Left lung (tissue), 10 donors: ENCODE measurements around the gene CD209. TPM values are rescaled to one million over a fixed set of nuclear protein-coding genes. Genes with fewer than 3 reads are reported as not detected.

Source experiments
- ATAC-seq: fragments of 200-7000 bp; cut with Tn5 transposase; one replicate; pipeline ENCODE4 v1.9.1; 2020; ENCODE audit warnings: moderate library complexity
- DNase-seq, 4 donors: peaks; one replicate each; pipeline ENCODE4 v3.0.0-alpha.2; 2013 to 2020
- H3K27ac ChIP-seq, 2 donors: fragments of 200-600 bp; sonication (generic) in 1 of 2; one replicate each; pipeline versions ENCODE4 v1.5.0 to v1.8.0; 2020 to 2021
- H3K27me3 ChIP-seq, 2 donors: fragments of 200-600 bp; sonication (generic) in 1 of 2; one replicate each; pipeline versions ENCODE4 v1.5.0 to v1.8.0; 2020 to 2021
- H3K36me3 ChIP-seq, 2 donors: fragments of 200-600 bp; sonication (generic) in 1 of 2; one replicate each; pipeline versions ENCODE4 v1.5.0 to v1.8.0; 2020 to 2021
- H3K4me1 ChIP-seq, 2 donors: fragments of 200-600 bp; one replicate each; pipeline ENCODE4 v1.8.0; 2021
- H3K4me3 ChIP-seq, 2 donors: fragments of 200-600 bp; sonication (generic) in 1 of 2; one replicate each; pipeline versions ENCODE4 v1.5.0 to v1.8.0; 2020 to 2021; ENCODE audit warnings: mild to moderate bottlenecking in 1 of 2
- H3K9me3 ChIP-seq, 2 donors: fragments of 200-600 bp; sonication (generic) in 1 of 2; one replicate each; pipeline versions ENCODE4 v1.5.0 to v1.8.0; 2020 to 2021
- CTCF ChIP-seq, 2 donors: fragments of 200-600 bp; sonication (generic) in 1 of 2; IDR thresholded peaks; one replicate each; pipeline versions ENCODE4 v1.5.0 to v1.8.0; 2021; ENCODE audit warnings: antibody characterized with exemption in 2 of 2
- intact Hi-C, 2 donors: fragments of 100-400 bp; cut with DNase I; formaldehyde crosslinking; loops; one replicate each; pipeline versions ENCODE4 v1.11.2 to v1.14.2; 2022
- polyA plus RNA-seq, 6 donors: library from polyadenylated mRNA; unstranded; fragments of 120-200 nt; gene quantifications; one replicate each; pipeline ENCODE4 v1.2.1, GENCODE V29; 2013; ENCODE audit not compliant: insufficient read length in 6 of 6
- total RNA-seq, 2 donors: library from RNA; stranded (reverse); fragmentation: NEBNext Ultra II Directional; extraction: Animal tissue kit (Norgen Biotek cat#: 25700); gene quantifications; one replicate each; pipeline ENCODE4 v1.2.1, GENCODE V29; 2021
- donor health status: DM: no; HTN: yes; CAD: no.
- donor health status: DM: no; HTN: no; CAD: no.

The CD209 gene
- total and polyA plus RNA-seq, 8 donors = 2.9 to 10.6 (median 3.2) TPM

GRCh38 chr19:7730286-7731217, 16.8 kb downstream of the CD209 start:
- H3K9me3 ChIP-seq = no peaks in the 10 kb centered on the region

GRCh38 chr19:7729831-7730285, 17.5 kb downstream of the CD209 start:
- ATAC-seq = no peak
- Histone ChIP-seq H3K4me3 (peak overlapping the region in 1 of 2 donors; percentile 18), H3K27me3 (peaks cover 28 to 53% of the 10 kb centered on the region in 2 donors), H3K4me1 (peaks cover 0 to 38% of the 10 kb centered on the region in 2 donors), H3K27ac (no peak overlapping the region), H3K36me3 (no peaks in the 10 kb centered on the region), H3K9me3 (no peaks in the 10 kb centered on the region)
- no peak for TF ChIP-seq CTCF (IDR thresholded peaks at IDR 0.05)
- intact Hi-C loops = no loop called here
- no peak for DNase-seq

More at GRCh38 chr19:7730286-7731217, 16.8 kb downstream of the CD209 start:
- intact Hi-C loops = no loop called here
- H3K27me3 ChIP-seq = peaks cover 28 to 53% of the 10 kb centered on the region in 2 donors
- ATAC-seq (no peak), DNase-seq (no peak)
- no peak overlapping the region for H3K27ac ChIP-seq
- no peaks in the 10 kb centered on the region for H3K36me3 ChIP-seq
- peak overlapping the region in 1 of 2 donors; percentile 18 for H3K4me3 ChIP-seq
- peaks cover 0 to 40% of the 10 kb centered on the region in 2 donors for H3K4me1 ChIP-seq
- no peak for TF ChIP-seq CTCF (IDR thresholded peaks at IDR 0.05)

- no peak for DNase-seq
- Histone ChIP-seq H3K4me3 (no peak overlapping the region), H3K9me3 (no peaks in the 10 kb centered on the region), H3K4me1 (peaks cover 0 to 32% of the 10 kb centered on the region in 2 donors), H3K27ac (no peak overlapping the region), H3K27me3 (peaks cover 28 to 53% of the 10 kb centered on the region in 2 donors), H3K36me3 (no peaks in the 10 kb centered on the region)
- intact Hi-C loops = no loop called here
- no peak for TF ChIP-seq CTCF (IDR thresholded peaks at IDR 0.05)
- peak; percentile 7 for ATAC-seq
These were observed 18.1 kb downstream of the CD209 start for GRCh38 chr19:7729211-7729610.

GRCh38 chr19:7725791-7726190, 21.5 kb downstream of the CD209 start:
- H3K4me1 ChIP-seq = peaks cover 0 to 19% of the 10 kb centered on the region in 2 donors
- intact Hi-C loops = no loop called here
- H3K36me3 ChIP-seq = no peaks in the 10 kb centered on the region
- H3K27ac ChIP-seq = no peak overlapping the region
- H3K4me3 ChIP-seq = no peak overlapping the region
- no peak for DNase-seq
- H3K27me3 ChIP-seq = peaks cover 22 to 40% of the 10 kb centered on the region in 2 donors
- H3K9me3 ChIP-seq = no peaks in the 10 kb centered on the region
- ATAC-seq = no peak
- TF ChIP-seq CTCF (IDR thresholded peaks at IDR 0.05) = no peak

GRCh38 chr19:7722231-7722651, 25.1 kb downstream of the CD209 start:
- Histone ChIP-seq H3K4me3 (no peak overlapping the region), H3K27ac (no peak overlapping the region), H3K4me1 (peaks cover 0 to 6% of the 10 kb centered on the region in 2 donors), H3K9me3 (no peaks in the 10 kb centered on the region), H3K27me3 (peaks cover 0 to 4% of the 10 kb centered on the region in 2 donors), H3K36me3 (no peaks in the 10 kb centered on the region)
- no peak for TF ChIP-seq CTCF (IDR thresholded peaks at IDR 0.05)
- DNase-seq (no peak), ATAC-seq (no peak)
- intact Hi-C loops = no loop called here
